Renal cortical epithelial cell (primary cell): Measurements from ENCODE around the gene LRRC26. TPM values are rescaled to one million over a fixed set of nuclear protein-coding genes. Genes with fewer than 3 reads are reported as not detected.

Source experiments
- DNase-seq: peaks from one replicate; pipeline ENCODE4 v3.0.0-alpha.2; 2011; ENCODE audit warnings: low read depth
- total RNA-seq: library from RNA; depleted of rRNA; stranded (reverse); fragments of >200 nt; gene quantifications from 2 replicates; pipeline ENCODE4 v1.2.3, GENCODE V29; 2014

Gene LRRC26
- total RNA-seq, 1 donor from 2014 or later, result not detected

- DNase-seq, result no peak
These were observed 1.9 kb downstream of the LRRC26 start for GRCh38 chr9:137167747-137168572.

GRCh38 chr9:137167277-137167746, 2.5 kb downstream of the LRRC26 start:
- DNase-seq, result no peak

- no peak for DNase-seq
These were observed 3.2 kb downstream of the LRRC26 start for GRCh38 chr9:137166380-137167229.

DNA sequence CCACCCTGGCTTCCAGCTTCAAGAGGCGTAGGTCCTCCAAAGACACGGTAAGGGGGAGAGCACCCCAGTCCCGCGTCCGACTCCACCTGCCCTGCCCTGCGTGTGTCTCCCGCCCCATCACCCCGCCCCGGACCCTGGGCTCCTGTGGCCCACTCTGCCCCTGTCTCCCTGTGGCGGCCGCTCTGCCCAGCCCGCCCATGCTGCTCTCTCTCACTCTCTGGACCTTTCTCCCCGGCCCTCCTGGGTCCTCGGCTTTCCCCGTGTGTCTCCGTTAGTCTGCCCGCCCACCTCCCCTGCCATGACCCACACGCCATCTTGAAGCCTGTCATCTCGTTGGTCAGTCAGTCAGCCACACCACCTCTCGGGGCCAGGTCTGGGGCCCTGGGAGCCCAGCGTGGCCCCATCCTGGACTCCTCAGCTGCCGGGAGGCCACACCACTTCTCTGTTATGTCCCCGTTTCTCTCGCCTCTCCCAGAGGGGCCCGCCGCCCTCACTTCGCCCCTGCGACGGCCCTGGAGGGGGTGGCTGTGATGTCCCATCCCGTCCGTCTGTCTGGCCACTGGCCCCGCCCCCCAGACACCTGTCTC, 4.5 kb downstream of the LRRC26 start:
- no peak for DNase-seq

- no peak for DNase-seq
These were observed 5.2 kb downstream of the LRRC26 start for GRCh38 chr9:137164370-137165249.

DNA sequence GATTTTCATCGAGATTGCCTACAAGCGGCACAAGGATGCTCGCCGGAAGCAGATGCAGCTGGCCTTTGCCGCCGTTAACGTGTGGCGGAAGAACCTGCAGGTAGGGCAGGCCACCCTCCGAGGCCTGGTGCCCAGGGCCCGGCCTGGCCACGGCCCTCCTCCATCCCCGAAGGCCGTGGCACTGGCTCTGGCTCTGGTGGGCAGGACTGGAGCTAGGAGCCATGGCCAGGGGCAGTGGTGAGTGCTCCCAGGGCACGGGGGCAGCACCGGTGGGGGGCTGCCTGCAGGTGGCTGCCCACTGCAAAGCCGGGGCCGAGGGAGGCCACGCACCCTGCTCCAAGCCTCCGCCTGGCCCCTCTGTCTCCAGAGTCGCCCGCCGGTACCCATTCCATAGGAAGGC, 6.0 kb downstream of the LRRC26 start:
- DNase-seq, result no peak

GRCh38 chr9:137163365-137163715, 6.5 kb downstream of the LRRC26 start:
- DNase-seq, result no peak

DNA sequence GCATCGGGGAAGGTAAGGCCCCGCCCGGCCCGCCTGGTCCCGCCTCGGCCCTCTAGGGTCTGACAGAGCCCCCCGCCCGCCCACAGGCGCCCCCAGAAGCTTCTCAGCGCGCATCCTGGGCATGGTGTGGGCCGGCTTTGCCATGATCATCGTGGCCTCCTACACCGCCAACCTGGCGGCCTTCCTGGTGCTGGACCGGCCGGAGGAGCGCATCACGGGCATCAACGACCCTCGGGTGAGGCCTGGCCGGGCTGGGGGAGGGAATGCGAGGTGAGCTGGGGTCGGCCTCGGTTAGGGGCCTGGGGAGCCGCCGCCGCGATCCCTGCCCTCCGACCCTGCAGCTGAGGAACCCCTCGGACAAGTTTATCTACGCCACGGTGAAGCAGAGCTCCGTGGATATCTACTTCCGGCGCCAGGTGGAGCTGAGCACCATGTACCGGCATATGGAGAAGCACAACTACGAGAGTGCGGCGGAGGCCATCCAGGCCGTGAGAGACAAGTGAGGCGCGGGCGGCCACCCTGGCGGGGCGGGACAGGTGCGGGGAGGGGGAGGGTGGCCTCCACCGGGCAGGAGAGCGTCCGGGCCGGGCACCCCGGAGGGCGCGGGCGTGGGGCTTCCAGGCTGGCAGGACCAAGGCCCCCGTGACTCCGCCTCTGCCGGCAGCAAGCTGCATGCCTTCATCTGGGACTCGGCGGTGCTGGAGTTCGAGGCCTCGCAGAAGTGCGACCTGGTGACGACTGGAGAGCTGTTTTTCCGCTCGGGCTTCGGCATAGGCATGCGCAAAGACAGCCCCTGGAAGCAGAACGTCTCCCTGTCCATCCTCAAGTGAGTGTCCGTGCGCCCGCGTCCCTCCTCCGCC, 7.1 kb downstream of the LRRC26 start:
- no peak for DNase-seq

- DNase-seq, result no peak
These were observed 8.0 kb downstream of the LRRC26 start for GRCh38 chr9:137161558-137162486.

- DNase-seq, result no peak
These were observed 8.9 kb downstream of the LRRC26 start for GRCh38 chr9:137160716-137161557.

DNA sequence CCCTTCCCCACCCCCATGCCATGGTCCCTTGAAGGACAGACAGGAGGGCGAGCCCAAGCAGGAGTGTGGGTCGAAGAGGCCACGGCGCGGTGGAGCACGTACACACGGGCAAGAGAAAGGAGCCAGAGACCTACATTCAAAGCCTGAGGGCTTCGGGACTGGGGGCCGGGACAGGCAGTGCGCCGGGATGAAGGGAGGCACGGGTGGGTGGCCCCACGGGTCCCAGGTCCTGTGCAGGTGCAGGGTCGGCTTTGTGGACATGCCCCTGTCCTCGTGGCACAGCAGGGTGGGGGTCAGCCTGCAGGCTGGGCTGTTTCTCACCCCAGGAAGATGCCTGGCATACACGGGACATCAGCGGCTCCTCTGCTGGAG, 9.8 kb downstream of the LRRC26 start:
- DNase-seq, result no peak

DNA sequence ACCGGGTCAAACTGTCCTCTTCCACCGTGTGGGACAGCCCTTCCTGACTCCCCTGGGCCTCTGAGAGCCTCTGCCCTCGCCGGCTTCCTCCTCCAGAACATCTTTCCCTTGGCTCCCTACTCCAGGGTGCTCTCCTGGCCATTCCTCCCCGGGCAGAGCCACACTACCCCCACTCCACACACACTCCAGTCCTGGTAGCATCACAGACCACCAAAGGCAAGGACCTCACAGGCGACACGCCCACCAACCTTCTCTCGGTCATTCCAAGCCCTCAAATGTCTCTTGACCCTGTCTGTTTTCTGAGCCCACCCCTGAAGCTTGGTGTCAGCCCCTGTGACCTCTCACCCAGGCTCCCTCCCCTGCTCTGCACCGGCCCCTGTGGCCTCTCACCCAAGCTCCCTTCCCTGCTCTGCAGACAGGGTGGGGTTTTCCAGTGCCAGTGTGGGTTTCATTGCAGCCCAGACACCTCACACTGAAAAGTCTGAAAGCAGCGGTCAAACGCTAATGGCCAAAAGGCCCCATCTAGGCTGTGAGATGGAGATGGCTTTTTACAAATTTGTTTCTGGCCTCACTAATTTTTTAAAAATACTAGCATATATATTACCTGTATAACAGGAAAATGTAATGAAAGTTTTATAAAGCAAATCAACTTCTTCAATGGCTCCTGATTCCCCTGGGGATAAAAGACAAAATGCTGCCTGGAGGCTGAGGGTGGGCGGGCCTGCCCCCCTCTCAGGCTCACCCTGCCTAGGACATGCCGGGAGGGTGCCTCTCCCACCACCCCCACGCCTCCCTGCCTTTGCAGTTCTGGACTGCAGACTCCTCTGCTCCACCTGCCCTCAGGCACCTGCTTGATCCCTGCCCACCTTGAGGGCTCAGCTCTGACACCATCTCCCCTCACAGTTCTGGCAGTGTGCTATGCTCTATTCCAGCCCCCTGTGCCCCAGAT, 10.5 kb downstream of the LRRC26 start:
- no peak for DNase-seq

- DNase-seq, result no peak
These were observed 11.2 kb downstream of the LRRC26 start for GRCh38 chr9:137158625-137159024.

- DNase-seq, result no peak
These were observed 12.0 kb downstream of the LRRC26 start for GRCh38 chr9:137157618-137158415.

- DNase-seq, result no peak
These were observed 13.1 kb downstream of the LRRC26 start for GRCh38 chr9:137156567-137157375.
